Measurements from ENCODE around the gene ABCB11.

ABCB11 gene

GRCh38 chr2:169042856-169043255 lies 11.7 kb upstream of the ABCB11 start:
- DNase-seq (ENCODE audit: low read depth in 3 of 3) = no peak

- no peak for DNase-seq (ENCODE audit: low read depth in 3 of 3)
Measured at GRCh38 chr2:169041594-169041993, 10.5 kb upstream of the ABCB11 start.

- no peak for DNase-seq (ENCODE audit: low read depth in 3 of 3)
Measured at GRCh38 chr2:169039702-169040101, 8.6 kb upstream of the ABCB11 start.

DNA sequence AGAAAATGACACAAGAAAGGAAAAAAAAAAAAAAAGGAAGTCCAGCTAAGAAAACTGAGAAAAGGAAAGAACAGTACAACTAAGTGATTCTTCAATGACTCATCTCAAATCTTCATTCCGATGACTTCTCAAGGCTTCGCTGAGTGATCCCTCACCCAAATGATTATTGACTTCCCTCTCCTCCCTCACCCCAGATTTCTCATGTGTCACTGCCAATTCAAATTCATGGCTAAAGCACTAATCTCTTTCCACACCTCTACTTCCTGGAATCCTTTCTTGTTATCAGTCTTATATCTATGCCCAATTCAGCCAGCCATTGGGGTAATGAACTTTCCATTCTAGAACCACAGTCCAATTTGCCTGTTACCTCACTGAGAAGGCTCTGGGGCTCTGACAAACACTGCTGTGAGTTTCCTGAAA lies 7.2 kb upstream of the ABCB11 start:
- peak in 1 of 3 donors; percentile 4 for DNase-seq (ENCODE audit: low read depth in 3 of 3)

DNA sequence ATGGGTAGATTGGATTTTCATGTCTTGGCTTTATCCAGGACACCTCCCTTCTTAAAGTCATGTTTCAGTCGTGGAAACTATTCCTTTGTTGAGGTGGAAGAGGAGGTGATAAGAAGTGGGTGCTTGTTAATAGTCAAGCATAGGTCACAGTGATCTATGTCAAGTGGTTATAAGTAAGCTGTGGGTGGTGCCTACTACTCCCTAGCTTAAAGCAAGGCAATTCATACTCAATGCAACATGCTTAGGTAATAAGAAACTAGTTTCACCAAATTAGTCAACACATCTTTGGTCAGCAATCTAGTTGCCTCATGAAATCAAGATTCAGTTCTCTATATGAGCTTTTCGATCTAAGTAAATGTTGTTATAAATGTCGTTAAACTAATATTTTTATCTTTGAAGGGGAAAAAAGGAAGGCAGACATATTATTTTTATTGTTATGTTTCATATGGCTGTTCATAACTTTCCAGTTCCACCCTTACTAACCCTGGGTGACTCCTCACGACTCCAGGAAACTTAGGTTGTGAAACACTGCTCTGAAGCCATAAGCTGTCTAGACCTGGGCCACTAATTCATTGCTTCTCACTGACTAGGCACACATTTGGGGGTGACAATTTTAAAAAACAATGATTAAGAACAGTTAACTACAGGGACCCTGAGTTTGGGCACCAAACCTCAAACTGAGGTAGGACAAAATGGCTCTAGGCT lies 5.8 kb upstream of the ABCB11 start:
- DNase-seq (ENCODE audit: low read depth in 3 of 3) = no peak

GRCh38 chr2:169035887-169036286 lies 4.8 kb upstream of the ABCB11 start:
- DNase-seq (ENCODE audit: low read depth in 3 of 3) = no peak

- DNase-seq (ENCODE audit: low read depth in 3 of 3) = no peak
Measured at GRCh38 chr2:169034984-169035544, 3.9 kb upstream of the ABCB11 start.

DNA sequence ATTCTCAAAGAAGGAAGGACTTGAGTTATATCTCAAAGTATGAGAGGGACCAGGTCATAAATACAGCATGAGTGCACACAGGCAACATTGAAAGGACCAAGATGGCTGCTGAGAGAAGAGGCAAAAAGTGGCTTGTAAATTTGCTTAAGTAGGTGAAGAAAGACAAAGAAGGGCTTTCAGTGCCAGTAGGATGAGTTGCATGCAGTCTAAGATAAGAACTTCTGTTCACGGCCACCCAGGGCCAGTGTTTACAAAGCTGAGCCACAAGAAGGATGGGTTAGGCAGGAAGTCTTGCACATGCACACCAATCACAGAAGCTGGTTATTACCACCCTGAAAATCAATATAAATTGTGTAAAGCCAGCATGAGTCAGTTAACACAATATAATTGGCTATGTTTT lies 3.1 kb upstream of the ABCB11 start:
- no peak for DNase-seq (ENCODE audit: low read depth in 3 of 3)

- no peak for DNase-seq (ENCODE audit: low read depth in 3 of 3)
Measured at GRCh38 chr2:169029341-169029740, 1.8 kb downstream of the ABCB11 start.

- no peak for DNase-seq (ENCODE audit: low read depth in 3 of 3)
Measured at GRCh38 chr2:169027234-169027633, 3.9 kb downstream of the ABCB11 start.

DNA sequence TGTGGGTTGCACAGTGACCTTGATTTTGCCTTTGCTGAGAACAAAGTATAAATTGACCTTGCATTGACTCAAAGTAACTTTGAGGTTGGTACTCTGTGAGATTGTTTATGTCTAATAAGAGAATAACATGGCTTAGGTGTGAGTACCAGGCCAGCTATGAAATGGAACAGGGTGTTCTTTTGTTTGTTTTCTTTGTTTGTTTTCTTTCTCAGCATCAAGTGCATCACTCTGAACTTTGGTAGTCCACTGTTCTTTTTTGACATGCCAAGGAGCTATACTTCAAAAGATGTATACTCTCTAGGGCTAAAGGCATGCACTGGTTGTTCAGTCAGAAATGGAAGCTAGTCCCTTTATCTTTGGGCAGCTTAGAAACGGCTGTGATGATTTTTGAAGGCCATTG lies 5.1 kb downstream of the ABCB11 start:
- no peak for DNase-seq (ENCODE audit: low read depth in 3 of 3)

GRCh38 chr2:169023161-169023560 lies 8.0 kb downstream of the ABCB11 start:
- DNase-seq (ENCODE audit: low read depth in 3 of 3) = no peak

GRCh38 chr2:169018390-169018789 lies 12.7 kb downstream of the ABCB11 start:
- DNase-seq (ENCODE audit: low read depth in 3 of 3) = no peak

DNA sequence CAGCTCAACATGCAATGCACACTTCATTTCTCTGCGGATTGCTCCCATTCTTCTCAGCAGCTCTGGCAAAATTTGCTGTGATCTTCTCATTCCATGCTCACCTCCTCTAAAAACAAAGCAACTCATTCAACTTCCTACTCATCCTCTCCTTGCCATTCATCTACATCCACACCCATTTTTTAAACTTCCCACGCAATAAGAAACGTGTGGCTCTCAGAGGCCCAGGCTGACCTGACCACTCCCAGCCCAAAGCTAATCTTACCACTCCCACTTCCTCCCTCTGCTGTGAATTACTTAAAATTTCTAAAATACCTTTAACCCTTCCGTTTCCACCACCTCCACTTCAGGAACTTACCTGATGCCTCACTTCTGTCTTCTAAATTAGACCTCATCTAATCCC lies 15.2 kb downstream of the ABCB11 start:
- no peak for DNase-seq (ENCODE audit: low read depth in 3 of 3)

- no peak for DNase-seq (ENCODE audit: low read depth in 3 of 3)
Measured at GRCh38 chr2:169014780-169015179, 16.3 kb downstream of the ABCB11 start.

DNA sequence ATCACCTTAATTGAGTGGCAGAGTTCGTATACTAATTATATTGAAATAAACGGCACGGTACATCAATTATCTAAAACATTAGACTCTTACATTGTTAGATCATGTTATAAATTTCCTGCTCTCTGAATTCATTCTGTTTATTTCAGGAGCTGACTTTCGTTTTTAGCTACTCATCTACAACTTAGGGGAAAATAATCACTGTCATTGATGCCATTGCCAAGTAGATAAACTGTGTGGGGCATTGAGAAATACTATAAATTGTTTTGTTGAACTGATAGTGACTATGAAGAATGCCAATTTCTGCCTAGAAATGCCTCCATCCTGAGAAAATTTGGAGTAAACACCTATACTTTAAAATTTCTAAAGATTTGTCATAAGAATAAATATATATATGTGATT lies 17.5 kb downstream of the ABCB11 start:
- DNase-seq (ENCODE audit: low read depth in 3 of 3) = no peak

- no peak for DNase-seq (ENCODE audit: low read depth in 3 of 3)
Measured at GRCh38 chr2:169012812-169013627, 18.1 kb downstream of the ABCB11 start.

DNA sequence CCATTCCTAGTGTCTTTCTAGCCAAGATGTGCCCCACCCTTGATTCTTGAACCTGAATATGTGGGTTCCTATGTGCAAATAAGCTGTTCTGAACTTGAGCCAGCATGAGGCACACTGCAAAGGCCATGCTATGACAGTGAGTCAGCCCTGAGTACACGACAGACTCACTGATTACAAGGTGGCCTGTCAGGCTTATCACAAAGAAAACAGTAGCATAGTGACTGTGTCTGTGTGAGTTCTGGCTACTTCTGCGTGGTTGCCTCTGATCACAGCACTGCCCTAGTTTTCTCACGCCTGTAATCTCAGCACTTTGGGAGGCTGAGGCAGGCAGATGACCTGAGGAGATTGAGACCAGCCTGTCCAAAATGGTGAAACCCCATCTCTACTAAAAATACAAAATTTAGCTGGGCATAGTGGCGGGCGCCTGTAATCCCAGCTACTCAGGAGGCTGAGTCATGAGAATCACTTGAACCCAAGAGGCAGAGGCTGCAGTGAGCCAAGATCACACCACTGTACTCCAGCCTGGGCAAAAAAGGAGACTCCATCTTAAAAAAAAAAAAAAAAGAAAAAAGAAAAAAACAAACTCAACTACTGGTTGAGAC lies 18.8 kb downstream of the ABCB11 start:
- DNase-seq (ENCODE audit: low read depth in 3 of 3) = peak in 1 of 3 donors; percentile 4

DNA sequence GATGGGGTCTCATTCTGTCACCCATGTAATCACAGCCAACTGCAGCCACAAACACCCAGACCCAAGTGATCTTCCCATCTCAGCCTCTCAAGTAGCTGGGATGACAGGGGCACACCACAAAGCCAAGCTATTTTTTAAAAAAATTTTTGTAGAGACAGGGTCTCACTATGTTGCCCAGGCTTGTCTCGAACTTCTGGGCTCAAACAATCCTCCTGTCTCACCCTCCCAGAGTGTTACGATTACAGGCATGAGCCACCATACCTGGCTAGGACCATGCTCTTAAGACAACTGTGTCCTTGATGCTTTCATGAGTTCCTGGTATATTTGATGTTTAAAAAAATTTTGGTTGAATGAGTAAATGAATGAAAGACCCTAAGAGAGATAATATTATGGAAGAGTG lies 19.4 kb downstream of the ABCB11 start:
- DNase-seq (ENCODE audit: low read depth in 3 of 3) = no peak

GRCh38 chr2:169010633-169011460 lies 20.3 kb downstream of the ABCB11 start:
- no peak for DNase-seq (ENCODE audit: low read depth in 3 of 3)

DNA sequence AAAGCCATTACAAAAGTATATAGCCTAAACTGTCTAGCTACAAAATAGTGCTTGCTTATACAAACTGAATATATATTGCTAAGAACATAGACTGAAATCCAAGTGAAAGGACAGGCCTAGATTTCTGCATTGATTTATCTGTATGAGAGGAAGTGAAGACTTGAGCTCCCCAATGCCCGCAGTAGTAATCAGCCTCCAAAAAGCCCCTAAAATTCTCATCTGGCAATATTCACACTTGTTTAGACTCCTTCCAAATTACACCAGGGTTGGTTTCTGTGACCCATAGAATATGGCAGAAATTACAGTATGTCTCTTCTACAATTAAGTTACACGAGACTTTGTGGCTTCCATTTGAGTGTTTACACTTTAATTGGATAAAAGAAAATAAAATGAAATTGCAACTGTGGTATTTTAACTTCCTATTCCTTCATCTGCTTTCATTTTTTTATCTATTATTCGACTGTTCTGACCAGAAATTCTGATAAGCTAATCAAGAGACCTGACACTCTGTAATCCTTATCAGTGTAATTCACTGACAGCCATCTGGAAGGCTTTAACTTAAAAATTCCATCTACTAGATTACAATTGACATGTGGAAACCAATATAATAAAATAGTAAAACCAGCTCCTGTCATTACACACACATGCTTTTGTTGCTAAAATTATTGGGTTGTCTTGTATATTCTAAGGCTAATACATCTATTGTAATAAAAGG lies 21.1 kb downstream of the ABCB11 start:
- DNase-seq (ENCODE audit: low read depth in 3 of 3) = no peak
